CD4-positive, alpha-beta T cell treated with Interleukin-12 subunit alpha and Interleukin-12 subunit beta, for 1 hour (primary cell): ENCODE results near the gene TCF23.

Experiments
- DNase-seq: peaks from one replicate; pipeline ENCODE4 v3.0.0-alpha.2; 2020

Gene TCF23

GRCh38 chr2:27128668-27129571 lies 19.9 kb upstream of the TCF23 start:
- no peak for DNase-seq

- DNase-seq, result no peak
Measured at GRCh38 chr2:27130396-27130795, 18.4 kb upstream of the TCF23 start.

GRCh38 chr2:27131429-27131828 lies 17.4 kb upstream of the TCF23 start:
- no peak for DNase-seq

GRCh38 chr2:27133195-27133875 lies 15.5 kb upstream of the TCF23 start:
- no peak for DNase-seq

GRCh38 chr2:27133905-27134780 lies 14.7 kb upstream of the TCF23 start, which contains the start of gene PREB:
Gene PREB, minus strand, starts transcription at chr2:27134636. Its CDS starts 215 bp downstream, at chr2:27134421.
- DNase-seq, result peak; percentile 98

- no peak for DNase-seq
Measured at GRCh38 chr2:27134781-27135477, 13.9 kb upstream of the TCF23 start.

- no peak for DNase-seq
Measured at GRCh38 chr2:27135478-27135955, 13.3 kb upstream of the TCF23 start.

GRCh38 chr2:27136751-27137150 lies 12.1 kb upstream of the TCF23 start:
- no peak for DNase-seq

GRCh38 chr2:27137322-27137935 lies 11.4 kb upstream of the TCF23 start:
- DNase-seq, result no peak

GRCh38 chr2:27138111-27138510 lies 10.7 kb upstream of the TCF23 start:
- no peak for DNase-seq

GRCh38 chr2:27139310-27139709 lies 9.5 kb upstream of the TCF23 start, which contains the start of gene PRR30:
Gene PRR30, minus strand, starts transcription at chr2:27139410. Its CDS starts 1,081 bp downstream, at chr2:27138329.
- DNase-seq, result no peak

- DNase-seq, result no peak
Measured at GRCh38 chr2:27143285-27143684, 5.5 kb upstream of the TCF23 start.

GRCh38 chr2:27145682-27146081 lies 3.1 kb upstream of the TCF23 start:
- DNase-seq, result no peak

GRCh38 chr2:27147935-27148334 lies 869 bp upstream of the TCF23 start:
- no peak for DNase-seq

GRCh38 chr2:27149570-27150405 lies 984 bp downstream of the TCF23 start:
- DNase-seq, result no peak

- DNase-seq, result no peak
Measured at GRCh38 chr2:27150639-27151230, 1.9 kb downstream of the TCF23 start.

GRCh38 chr2:27152102-27152795 lies 3.4 kb downstream of the TCF23 start:
- no peak for DNase-seq

GRCh38 chr2:27152796-27153464 lies 4.1 kb downstream of the TCF23 start:
- DNase-seq, result no peak

GRCh38 chr2:27154488-27154887 lies 5.7 kb downstream of the TCF23 start:
- DNase-seq, result no peak
